ENCODE measurements around the gene B3GALNT1. TPM values are rescaled to one million over a fixed set of nuclear protein-coding genes. Genes with fewer than 3 reads are reported as not detected.

B3GALNT1 gene
- polyA plus RNA-seq, 2 of the 4 experiments (the other 2 are of a cell fraction), result 0.13 to 0.14 TPM

DNA sequence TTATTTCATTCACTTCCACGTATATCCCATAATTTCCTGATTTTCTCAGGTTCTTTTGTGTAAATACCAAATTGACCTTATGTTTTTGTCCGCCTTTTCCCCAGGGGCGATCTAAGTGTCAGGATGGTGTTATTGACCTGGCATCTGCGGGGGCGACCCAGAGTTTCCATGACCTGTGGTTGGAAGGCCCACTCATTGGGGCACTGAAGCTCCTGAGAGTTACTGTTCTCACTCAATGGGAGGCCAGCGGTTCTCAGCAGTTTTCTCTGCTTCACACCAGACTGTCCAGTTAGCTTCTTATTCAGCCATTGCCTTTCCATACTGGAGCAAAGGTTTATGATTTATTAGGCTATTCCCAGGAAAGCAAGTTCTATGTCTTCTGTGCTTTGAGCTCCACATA is 53.3 kb downstream of the B3GALNT1 start (continued):
- TF ChIP-seq, protein P1, sequence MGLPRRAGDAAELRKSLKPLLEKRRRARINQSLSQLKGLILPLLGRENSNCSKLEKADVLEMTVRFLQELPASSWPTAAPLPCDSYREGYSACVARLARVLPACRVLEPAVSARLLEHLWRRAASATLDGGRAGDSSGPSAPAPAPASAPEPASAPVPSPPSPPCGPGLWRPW (IDR thresholded peaks at IDR 0.05), result no peak
- TF ChIP-seq HEYL (CRISPR knock-in tag; IDR thresholded peaks at IDR 0.05), result no peak
- TF ChIP-seq, protein P2, sequence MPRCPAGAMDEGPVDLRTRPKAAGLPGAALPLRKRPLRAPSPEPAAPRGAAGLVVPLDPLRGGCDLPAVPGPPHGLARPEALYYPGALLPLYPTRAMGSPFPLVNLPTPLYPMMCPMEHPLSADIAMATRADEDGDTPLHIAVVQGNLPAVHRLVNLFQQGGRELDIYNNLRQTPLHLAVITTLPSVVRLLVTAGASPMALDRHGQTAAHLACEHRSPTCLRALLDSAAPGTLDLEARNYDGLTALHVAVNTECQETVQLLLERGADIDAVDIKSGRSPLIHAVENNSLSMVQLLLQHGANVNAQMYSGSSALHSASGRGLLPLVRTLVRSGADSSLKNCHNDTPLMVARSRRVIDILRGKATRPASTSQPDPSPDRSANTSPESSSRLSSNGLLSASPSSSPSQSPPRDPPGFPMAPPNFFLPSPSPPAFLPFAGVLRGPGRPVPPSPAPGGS (IDR thresholded peaks at IDR 0.05), result no peak

GRCh38 chr3:161050935-161051334 is 54.2 kb downstream of the B3GALNT1 start:
- Histone ChIP-seq H3K4me1 (no peaks in the 10 kb centered on the region), H3K4me2 (no peak overlapping the region), H3K4me3 (no peak overlapping the region), H3K9me3 (no peaks in the 10 kb centered on the region), H3K27ac (no peak overlapping the region)
- DNase-seq (ENCODE audit: low read depth in 1 of 2, low spot score in 1 of 2) (no peak), FAIRE-seq (no peak), ATAC-seq (no peak)
- TF ChIP-seq ZNF302 (CRISPR knock-in tag; IDR thresholded peaks at IDR 0.05) (no peak), RCOR1 (IDR thresholded peaks at IDR 0.05; ENCODE audit: low read depth, low read length) (no peak), RFX5 (IDR thresholded peaks at IDR 0.05) (no peak), MYC (IDR thresholded peaks at IDR 0.05; ENCODE audit: borderline replicate concordance, low read length) (no peak), MAFK (IDR thresholded peaks at IDR 0.05; ENCODE audit: partially characterized antibody) (no peak), HEYL (CRISPR knock-in tag; IDR thresholded peaks at IDR 0.05) (no peak)
- TF ChIP-seq, protein P2 (IDR thresholded peaks at IDR 0.05), result no peak
- ChIA-PET CTCF (interaction anchor here (0.7 kb wide), 1 partner anchor 10 kb away, joined by 3 read pairs; no protein-coding TSS in a partner anchor), POLR2A (no interaction called here)
- WGBS (ENCODE audit: missing lambda C conversion rate), result 45% methylated on average over 3 of the region's 3 CpGs

DNA sequence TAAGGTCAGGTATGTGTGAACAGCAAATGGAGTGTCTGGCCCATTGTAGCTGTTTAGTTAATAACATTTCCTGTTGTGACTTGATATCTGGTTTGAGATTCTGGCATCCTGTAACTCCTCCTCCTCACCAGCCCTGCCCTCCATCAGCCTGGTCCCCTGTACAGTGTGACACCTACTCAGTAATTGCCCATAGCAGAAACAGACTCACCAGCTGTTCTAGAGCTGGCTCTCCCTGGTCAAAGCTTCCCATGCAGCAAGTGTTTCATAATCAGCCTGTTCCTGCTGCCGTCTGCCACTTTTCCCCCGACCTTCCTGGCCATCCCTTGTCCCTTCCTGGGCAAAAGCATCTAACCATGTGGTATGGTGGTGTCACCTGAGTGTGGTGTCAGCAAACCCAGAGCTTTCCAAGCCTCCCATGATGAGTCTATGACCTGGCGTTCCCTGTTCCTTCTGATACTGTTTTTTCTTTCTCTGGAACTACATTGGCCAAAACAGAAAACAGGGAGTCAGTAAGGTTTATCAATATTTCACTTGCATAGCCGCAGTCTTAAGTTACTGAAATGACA is 55.4 kb downstream of the B3GALNT1 start:
- no peak for TF ChIP-seq RARB (CRISPR knock-in tag; IDR thresholded peaks at IDR 0.05)
- TF ChIP-seq HDAC2 (IDR thresholded peaks at IDR 0.05), result no peak
- TF ChIP-seq, protein P3, sequence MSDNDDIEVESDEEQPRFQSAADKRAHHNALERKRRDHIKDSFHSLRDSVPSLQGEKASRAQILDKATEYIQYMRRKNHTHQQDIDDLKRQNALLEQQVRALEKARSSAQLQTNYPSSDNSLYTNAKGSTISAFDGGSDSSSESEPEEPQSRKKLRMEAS (IDR thresholded peaks at IDR 0.05), result no peak
- TF ChIP-seq TFCP2L1 (CRISPR knock-in tag; IDR thresholded peaks at IDR 0.05), result no peak
- no peak for TF ChIP-seq SMC3 (IDR thresholded peaks at IDR 0.05)
- TF ChIP-seq HOXB5 (CRISPR knock-in tag; IDR thresholded peaks at IDR 0.05), result no peak
- no peak for TF ChIP-seq FOSL2 (IDR thresholded peaks at IDR 0.05)
- no peak for TF ChIP-seq FOSL2 (CRISPR knock-in tag; IDR thresholded peaks at IDR 0.05)
- TF ChIP-seq, protein P4, sequence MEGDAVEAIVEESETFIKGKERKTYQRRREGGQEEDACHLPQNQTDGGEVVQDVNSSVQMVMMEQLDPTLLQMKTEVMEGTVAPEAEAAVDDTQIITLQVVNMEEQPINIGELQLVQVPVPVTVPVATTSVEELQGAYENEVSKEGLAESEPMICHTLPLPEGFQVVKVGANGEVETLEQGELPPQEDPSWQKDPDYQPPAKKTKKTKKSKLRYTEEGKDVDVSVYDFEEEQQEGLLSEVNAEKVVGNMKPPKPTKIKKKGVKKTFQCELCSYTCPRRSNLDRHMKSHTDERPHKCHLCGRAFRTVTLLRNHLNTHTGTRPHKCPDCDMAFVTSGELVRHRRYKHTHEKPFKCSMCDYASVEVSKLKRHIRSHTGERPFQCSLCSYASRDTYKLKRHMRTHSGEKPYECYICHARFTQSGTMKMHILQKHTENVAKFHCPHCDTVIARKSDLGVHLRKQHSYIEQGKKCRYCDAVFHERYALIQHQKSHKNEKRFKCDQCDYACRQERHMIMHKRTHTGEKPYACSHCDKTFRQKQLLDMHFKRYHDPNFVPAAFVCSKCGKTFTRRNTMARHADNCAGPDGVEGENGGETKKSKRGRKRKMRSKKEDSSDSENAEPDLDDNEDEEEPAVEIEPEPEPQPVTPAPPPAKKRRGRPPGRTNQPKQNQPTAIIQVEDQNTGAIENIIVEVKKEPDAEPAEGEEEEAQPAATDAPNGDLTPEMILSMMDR (IDR thresholded peaks at IDR 0.05), result no peak
- TF ChIP-seq HEYL (CRISPR knock-in tag; IDR thresholded peaks at IDR 0.05), result no peak
- TF ChIP-seq HOXA7 (CRISPR knock-in tag; IDR thresholded peaks at IDR 0.05), result no peak
- no peak for TF ChIP-seq MYC (IDR thresholded peaks at IDR 0.05; ENCODE audit: borderline replicate concordance, low read length)
- TF ChIP-seq FOXS1 (CRISPR knock-in tag; IDR thresholded peaks at IDR 0.05), result no peak
- TF ChIP-seq ATOH8 (CRISPR knock-in tag; IDR thresholded peaks at IDR 0.05; ENCODE audit: low read depth), result no peak
- TF ChIP-seq HMGXB4 (CRISPR knock-in tag; IDR thresholded peaks at IDR 0.05; ENCODE audit: borderline replicate concordance), result no peak
- TF ChIP-seq TP53 (CRISPR knock-in tag; IDR thresholded peaks at IDR 0.05), result no peak
- no peak for TF ChIP-seq RAD21 (conservative IDR thresholded peaks at IDR 0.05 in 1 of 2, IDR thresholded peaks at IDR 0.05 in 1 of 2)
- no peak for TF ChIP-seq PHF8 (IDR thresholded peaks at IDR 0.05; ENCODE audit: borderline replicate concordance, low read depth)
- TF ChIP-seq GATA3 (IDR thresholded peaks at IDR 0.05; ENCODE audit: borderline replicate concordance), result no peak
- FAIRE-seq, result no peak
- CTCF ChIA-PET, result no interaction called here
- no peak for DNase-seq (ENCODE audit: low read depth in 1 of 2, low spot score in 1 of 2)
- Histone ChIP-seq H3K27ac (no peak overlapping the region), H3K4me2 (no peak overlapping the region), H3K9me3 (no peaks in the 10 kb centered on the region), H3K4me3 (no peak overlapping the region), H3K4me1 (no peaks in the 10 kb centered on the region)
- ATAC-seq, result no peak; a peak in 1 of 6 replicates
- POLR2A ChIA-PET, result no interaction called here
- WGBS (ENCODE audit: missing lambda C conversion rate), result 17% methylated on average over 4 of the region's 4 CpGs

Data from A549 (cell line).